IMR-90 (cell line): ENCODE measurements around the gene EMID1. TPM values are rescaled to one million over a fixed set of nuclear protein-coding genes. Genes with fewer than 3 reads are reported as not detected.

Experiments
- ATAC-seq: fragments of 200-7000 bp; cut with Tn5 transposase; 2 replicates; pipeline ENCODE4 v1.9.1; 2020; ENCODE audit warnings: low read depth, mild to moderate bottlenecking, moderate library complexity
- BruUV-seq: library from RNA; stranded (reverse); fragments of 400-500 nt; replicated peaks from 2 replicates; lab custom pipeline; 2021; lab: Mats Ljungman, UMichigan
- CTCF ChIA-PET: fragments of 300-600 bp; formaldehyde crosslinking; extraction: SDS; loops from one replicate; lab custom pipeline; 2021; ENCODE audit warnings: antibody characterized with exemption; lab: Yijun Ruan, JAX
- POLR2A ChIA-PET: fragments of 300-600 bp; sonication (Branson Sonifier 250); formaldehyde crosslinking; loops from one replicate; lab custom pipeline; 2022; ENCODE audit warnings: antibody characterized with exemption; ENCODE audit not compliant: unreplicated experiment; lab: Charles Lee
- DNase-seq: peaks from one replicate; pipeline ENCODE4 v3.0.0; 2013
- H2AFZ ChIP-seq: replicated peaks from 2 replicates; pipeline ENCODE3; 2013; ENCODE audit warnings: low read length, mild to moderate bottlenecking; ENCODE audit not compliant: poor library complexity
- H2AK5ac ChIP-seq: 2 replicates; pipeline ENCODE4 v1.6.1; 2013; ENCODE audit warnings: low read depth, low read length, inconsistent platforms
- H2AK9ac ChIP-seq: replicated peaks from 2 replicates; pipeline ENCODE3; 2013; ENCODE audit warnings: mild to moderate bottlenecking, low read depth, low read length, moderate library complexity; ENCODE audit not compliant: poor library complexity
- H2BK120ac ChIP-seq: 2 replicates; pipeline ENCODE4 v1.6.1; 2013; ENCODE audit warnings: low read depth, low read length, inconsistent platforms
- H2BK15ac ChIP-seq: 3 replicates; pipeline ENCODE4 v1.6.1; 2013; ENCODE audit warnings: low read depth, low read length, inconsistent platforms
- H2BK20ac ChIP-seq: 2 replicates; pipeline ENCODE4 v1.6.1; 2013; ENCODE audit warnings: low read depth, mild to moderate bottlenecking, inconsistent platforms, low read length, moderate library complexity
- H2BK5ac ChIP-seq: 2 replicates; pipeline ENCODE4 v1.6.1; 2013; ENCODE audit warnings: mild to moderate bottlenecking, low read depth, low read length, inconsistent platforms; ENCODE audit not compliant: poor library complexity, severe bottlenecking
- H3K14ac ChIP-seq: replicated peaks from 2 replicates; pipeline ENCODE4 v1.6.1; 2013; ENCODE audit warnings: low read depth, low read length, inconsistent platforms
- H3K18ac ChIP-seq: 2 replicates; pipeline ENCODE4 v1.6.1; 2013; ENCODE audit warnings: low read depth, low read length, control low read depth
- H3K23ac ChIP-seq: 2 replicates; pipeline ENCODE4 v1.6.1; 2013; ENCODE audit warnings: low read depth, low read length, inconsistent platforms
- H3K27ac ChIP-seq: 2 replicates; pipeline ENCODE4 v1.5.1; 2013; ENCODE audit warnings: mild to moderate bottlenecking, control low read depth, low read length; ENCODE audit not compliant: insufficient read depth
- H3K27me3 ChIP-seq: 2 replicates; pipeline ENCODE4 v1.6.1; 2013; ENCODE audit warnings: low read length; ENCODE audit not compliant: control insufficient read depth, insufficient read depth
- H3K36me3 ChIP-seq: 2 replicates; pipeline ENCODE4 v1.6.1; 2013; ENCODE audit warnings: low read length, mixed read lengths; ENCODE audit not compliant: control insufficient read depth, insufficient read depth
- H3K4ac ChIP-seq: 2 replicates; pipeline ENCODE4 v1.6.1; 2013; ENCODE audit warnings: low read depth, low read length, inconsistent platforms
- H3K4me1 ChIP-seq: 2 replicates; pipeline ENCODE4 v1.6.1; 2013; ENCODE audit warnings: low read length, mixed read lengths; ENCODE audit not compliant: control insufficient read depth, insufficient read depth
- H3K4me2 ChIP-seq: 2 replicates; pipeline ENCODE4 v1.6.1; 2013; ENCODE audit warnings: low read depth, mild to moderate bottlenecking, control low read depth, low read length, moderate library complexity
- H3K4me3 ChIP-seq: 2 replicates; pipeline ENCODE4 v1.5.1; 2013; ENCODE audit warnings: low read depth, mild to moderate bottlenecking, control low read depth, low read length, moderate library complexity; ENCODE audit not compliant: insufficient read depth
- H3K56ac ChIP-seq: 2 replicates; pipeline ENCODE4 v1.6.1; 2013; ENCODE audit warnings: low read length, inconsistent platforms; ENCODE audit not compliant: insufficient read depth; ENCODE audit errors: extremely low read depth
- H3K79me1 ChIP-seq, 2 experiments: 2 replicates each; pipeline ENCODE4 v1.6.1; 2013; ENCODE audit warnings: low read length in 2 of 2, inconsistent platforms in 1 of 2, low read depth in 1 of 2
- H3K9ac ChIP-seq: 2 replicates; pipeline ENCODE4 v1.6.1; 2013; ENCODE audit warnings: low read depth, low read length, control low read depth
- H3K9me1 ChIP-seq: 2 replicates; pipeline ENCODE4 v1.6.1; 2013; ENCODE audit warnings: low read length, inconsistent platforms; ENCODE audit not compliant: insufficient read depth
- H3K9me3 ChIP-seq: 2 replicates; pipeline ENCODE4 v1.6.1; 2013; ENCODE audit warnings: low read length; ENCODE audit not compliant: control insufficient read depth, insufficient read depth
- H4K20me1 ChIP-seq: 2 replicates; pipeline ENCODE4 v1.6.1; 2013; ENCODE audit warnings: low read length, inconsistent platforms; ENCODE audit not compliant: insufficient read depth
- H4K5ac ChIP-seq: 2 replicates; pipeline ENCODE4 v1.6.1; 2013; ENCODE audit warnings: mild to moderate bottlenecking, low read depth, low read length, control low read depth
- H4K8ac ChIP-seq, 2 experiments: 2 replicates each; pipeline ENCODE4 v1.6.1; 2013; ENCODE audit warnings: low read depth in 2 of 2, low read length in 2 of 2, control low read depth in 1 of 2, inconsistent platforms in 1 of 2
- H4K91ac ChIP-seq: 2 replicates; pipeline ENCODE4 v1.6.1; 2013; ENCODE audit warnings: low read depth, low read length, inconsistent platforms; ENCODE audit not compliant: insufficient read depth
- ELK1 ChIP-seq: fragments of 150-350 bp; IDR thresholded peaks from 2 replicates; pipeline ENCODE4 v1.6.1; 2016; ENCODE audit warnings: low read depth, mild to moderate bottlenecking, low read length, moderate library complexity, borderline replicate concordance
- MAZ ChIP-seq: IDR thresholded peaks from 2 replicates; pipeline ENCODE4 v1.6.1; 2012; ENCODE audit warnings: low read depth, mild to moderate bottlenecking, low read length, improper control_type of control experiment, moderate library complexity, borderline replicate concordance
- MXI1 ChIP-seq: IDR thresholded peaks from 2 replicates; pipeline ENCODE4 v1.6.1; 2012; ENCODE audit warnings: low read depth, mild to moderate bottlenecking, low read length, moderate library complexity, borderline replicate concordance
- RAD21 ChIP-seq: IDR thresholded peaks from 2 replicates; pipeline ENCODE4 v1.6.1; 2012; ENCODE audit warnings: low read length, improper control_type of control experiment
- SMC3 ChIP-seq: fragments of 150-350 bp; IDR thresholded peaks from 2 replicates; pipeline ENCODE4 v1.6.1; 2016; ENCODE audit warnings: low read depth, mild to moderate bottlenecking, antibody characterized with exemption, low read length, moderate library complexity
- USF2 ChIP-seq: fragments of 150-350 bp; IDR thresholded peaks from 2 replicates; pipeline ENCODE4 v1.6.1; 2017; ENCODE audit warnings: mild to moderate bottlenecking, antibody characterized with exemption, low read length, low read depth
- dilution Hi-C: fragments of 300-500 bp; cut with HindIII; formaldehyde crosslinking; loops from one replicate; pipeline ENCODE4 v1.14.3; 2018; ENCODE audit warnings: low sequenced_read_pairs; ENCODE audit not compliant: unreplicated experiment
- in situ Hi-C: fragments of 300-500 bp; cut with MboI; formaldehyde crosslinking; loops from 3 replicates; pipeline ENCODE4 v1.14.3; 2019; ENCODE audit warnings: low sequenced_read_pairs, inconsistent platforms, mixed read lengths
- intact Hi-C: fragments of 100-400 bp; cut with micrococcal nuclease; formaldehyde crosslinking; loops from 2 replicates; pipeline ENCODE4 v1.10.0; 2022
- polyA plus RNA-seq, 3 experiments: library from polyadenylated mRNA; depleted of rRNA; stranded (reverse); fragments of >200 nt; gene quantifications; 2 replicates each; pipeline ENCODE4 v1.2.3, GENCODE V29; 2012; ENCODE audit warnings: low replicate concordance in 1 of 3
- total RNA-seq: library from RNA; depleted of rRNA; stranded (reverse); fragments of >200 nt; gene quantifications from 2 replicates; pipeline ENCODE4 v1.2.3, GENCODE V29; 2012

EMID1 gene
- total and polyA plus RNA-seq, 2 of the 4 experiments (the other 2 are of a cell fraction): 0.54 to 1.3 TPM

- intact Hi-C loops (no loop called here), in situ Hi-C loops (no loop called here), dilution Hi-C loops (no loop called here)
- no peak overlapping the region for H3K4me2 ChIP-seq
- no peak for TF ChIP-seq SMC3
- no peak for TF ChIP-seq RAD21
- no peak for TF ChIP-seq USF2
- no peak for TF ChIP-seq ELK1
- no peak for TF ChIP-seq MXI1
- no peak for TF ChIP-seq MAZ
- no peak overlapping the region for H2BK120ac ChIP-seq
- no peak for ATAC-seq
- H3K4me1 ChIP-seq: no peaks in the 10 kb centered on the region
- H3K9me3 ChIP-seq: no peaks in the 10 kb centered on the region
- H3K9me1 ChIP-seq: no peaks in the 10 kb centered on the region; the same call in 1 of the 2 replicates
- CTCF ChIA-PET: no interaction called here
- POLR2A ChIA-PET: no interaction called here
- H2BK5ac ChIP-seq: no peak overlapping the region
- no peak overlapping the region for H2AFZ ChIP-seq
- no peak overlapping the region for H3K27ac ChIP-seq
- H2BK20ac ChIP-seq: no peak overlapping the region
- H4K20me1 ChIP-seq: peaks cover 58% of the 10 kb centered on the region
- no peak overlapping the region for H4K5ac ChIP-seq
- BruUV-seq: no TSS peak
- no peak overlapping the region for H2BK15ac ChIP-seq
- H3K56ac ChIP-seq: no peak overlapping the region
- H3K18ac ChIP-seq: no peak overlapping the region
- H3K36me3 ChIP-seq: peaks cover 66% of the 10 kb centered on the region
- H3K14ac ChIP-seq: no peak overlapping the region
- H3K27me3 ChIP-seq: no peaks in the 10 kb centered on the region
- no peak overlapping the region for H2AK9ac ChIP-seq
- no peak overlapping the region for H4K91ac ChIP-seq
- H2AK5ac ChIP-seq: no peak overlapping the region
- peaks cover 53 to 55% of the 10 kb centered on the region in 2 experiments for H3K79me1 ChIP-seq
- no peak overlapping the region for H3K4me3 ChIP-seq
- no peak overlapping the region for H4K8ac ChIP-seq
- no peak for DNase-seq
- H3K4ac ChIP-seq: no peak overlapping the region
- H3K9ac ChIP-seq: no peak overlapping the region
- H3K23ac ChIP-seq: no peak overlapping the region
Observed at GRCh38 chr22:29292379-29292778, 86.7 kb downstream of the EMID1 start.
